GM21737 (cell line): Measurements from ENCODE around the gene ZSWIM7.
A peak's percentile ranks its signal among the peaks of the same experiment; 100 is the strongest.
"Not testable (repeated sequence)": the region's sequence is repeated elsewhere in the genome, so short reads cannot be mapped to it uniquely, and the experiment has no call there.

Experiments
- ATAC-seq: cut with Tn5 transposase; IDR thresholded peaks from one replicate; pipeline ENCODE4 v1.9.1; 2021; ENCODE audit warnings: mild to moderate bottlenecking, moderate library complexity; ENCODE audit not compliant: unreplicated experiment

ZSWIM7 gene

DNA sequence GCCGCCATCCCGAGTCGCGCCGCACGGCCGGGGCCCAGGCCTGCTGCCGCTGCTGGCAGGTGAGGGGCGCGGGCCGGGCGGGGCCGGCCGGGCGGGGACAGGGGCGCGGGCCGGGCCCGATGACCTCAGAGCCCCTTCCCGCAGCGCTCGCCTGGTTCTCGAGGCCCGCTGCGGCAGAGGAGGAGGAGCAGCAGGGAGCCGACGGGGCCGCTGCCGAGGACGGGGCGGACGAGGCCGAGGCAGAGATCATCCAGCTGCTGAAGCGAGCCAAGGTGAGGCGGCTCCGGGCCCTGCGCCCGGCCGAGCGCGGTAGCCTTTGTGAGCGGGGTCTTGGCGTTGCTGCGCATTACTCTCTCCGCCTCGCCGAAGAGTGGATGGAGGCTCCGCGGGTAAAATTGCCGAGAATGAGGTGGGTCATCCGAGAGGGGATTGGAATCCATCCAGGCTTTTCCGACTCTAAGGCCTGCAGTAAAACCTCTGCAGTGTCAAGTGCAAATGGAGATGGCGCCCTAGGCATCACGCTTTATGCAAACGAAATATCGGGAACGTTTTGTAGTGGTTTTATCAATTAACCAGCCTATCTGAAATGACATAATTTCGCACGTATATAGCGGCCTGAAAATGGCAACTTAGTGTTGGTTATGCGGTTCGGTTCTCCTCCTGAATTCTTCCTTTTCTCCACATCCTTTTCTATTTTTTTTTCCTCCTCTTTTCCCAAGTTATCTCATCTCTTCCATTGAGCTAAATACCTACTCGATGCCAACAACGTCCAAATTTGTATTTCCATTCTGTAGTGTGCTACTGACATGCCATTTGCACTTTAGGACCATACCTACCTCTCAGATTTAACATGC, 697 bp upstream of the ZSWIM7 start:
- ATAC-seq = peak; percentile 39

DNA sequence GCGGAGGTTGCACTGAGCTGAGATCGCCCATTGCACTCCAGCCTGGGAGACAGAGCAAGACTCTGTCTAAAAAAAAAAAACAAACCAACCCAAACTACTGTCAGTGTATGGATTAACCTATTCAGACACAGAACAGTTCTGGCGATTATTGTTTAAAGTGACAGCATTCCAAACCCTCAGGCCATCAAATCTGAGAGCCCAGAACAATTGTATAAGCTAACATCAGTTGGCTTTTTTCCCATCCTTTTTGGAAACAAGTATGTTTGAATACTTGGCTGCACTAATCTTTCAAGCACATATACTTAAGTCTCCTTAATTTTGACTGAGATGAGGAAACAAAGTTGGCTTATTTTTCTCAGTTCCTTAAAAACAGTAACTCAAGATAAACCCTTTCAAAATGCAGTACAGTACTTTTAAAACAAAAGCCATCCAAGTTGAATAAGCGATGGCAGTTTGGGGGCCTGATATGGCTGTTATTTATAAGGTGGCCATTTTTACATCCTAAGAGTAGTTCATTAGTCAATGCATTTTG, 1.4 kb downstream of the ZSWIM7 start:
- no peak for ATAC-seq

DNA sequence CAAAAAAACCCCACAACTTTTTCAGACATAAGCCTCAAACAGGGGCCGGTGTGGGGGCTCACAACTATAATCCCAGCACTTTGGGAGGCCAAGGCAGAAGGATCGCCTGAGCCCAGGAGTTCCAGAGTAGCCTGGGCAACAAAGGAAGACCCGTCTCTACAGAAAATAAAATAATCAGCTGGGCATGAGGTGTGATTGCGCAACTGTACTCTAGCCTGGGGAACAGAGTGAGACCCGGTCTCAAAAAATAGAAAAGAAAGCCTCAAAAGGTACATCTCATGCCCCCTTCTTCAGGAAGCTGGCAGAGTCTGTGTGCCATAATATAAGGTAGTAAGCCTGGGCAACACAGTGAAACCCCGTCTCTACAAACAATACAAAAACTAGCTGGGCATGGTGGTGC, 3.2 kb downstream of the ZSWIM7 start:
- no peak for ATAC-seq

DNA sequence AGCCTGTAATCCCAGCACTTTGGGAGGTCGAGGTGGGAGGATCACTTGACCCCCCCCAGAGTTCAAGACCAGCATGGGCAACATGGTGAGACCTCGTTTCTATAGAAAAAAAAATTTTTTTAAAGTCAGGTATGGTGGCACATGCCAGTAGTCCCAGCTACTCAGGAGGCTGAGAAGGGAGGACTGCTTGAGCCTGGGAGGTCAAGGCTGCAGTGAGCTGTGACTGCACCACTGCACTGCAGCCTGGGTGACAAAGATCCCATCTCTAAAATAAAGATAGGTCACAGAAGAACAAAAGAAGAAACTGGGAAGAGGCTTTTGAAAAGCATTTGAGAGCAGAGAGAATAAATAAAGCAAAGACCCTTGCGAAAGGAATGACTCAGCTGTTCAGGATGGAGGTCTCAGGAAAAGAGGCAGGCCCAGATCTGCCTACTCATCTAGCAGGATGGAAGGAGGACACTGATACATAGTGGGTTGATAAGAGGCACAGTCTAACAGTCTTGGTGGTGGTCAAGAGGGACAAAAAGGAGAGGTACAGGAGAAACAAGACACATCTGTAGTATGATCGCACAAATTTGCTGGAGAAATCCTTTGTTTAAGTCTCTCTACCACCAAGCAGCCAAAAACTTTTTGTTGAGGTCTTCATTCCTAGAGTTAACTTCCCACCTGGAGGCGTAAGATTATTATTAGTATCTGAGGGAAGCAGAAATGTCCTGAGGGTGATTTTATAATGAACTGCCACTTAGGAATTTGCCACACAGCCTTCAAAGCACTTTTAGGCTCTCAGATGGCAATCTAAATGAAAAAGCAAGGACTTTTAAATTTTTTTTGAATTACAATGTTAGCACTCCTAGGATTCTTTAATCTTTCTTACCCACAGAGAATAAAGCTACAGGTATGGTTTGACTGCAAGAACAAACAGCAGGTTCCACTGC, 17.6 kb downstream of the ZSWIM7 start:
- no peak for ATAC-seq

DNA sequence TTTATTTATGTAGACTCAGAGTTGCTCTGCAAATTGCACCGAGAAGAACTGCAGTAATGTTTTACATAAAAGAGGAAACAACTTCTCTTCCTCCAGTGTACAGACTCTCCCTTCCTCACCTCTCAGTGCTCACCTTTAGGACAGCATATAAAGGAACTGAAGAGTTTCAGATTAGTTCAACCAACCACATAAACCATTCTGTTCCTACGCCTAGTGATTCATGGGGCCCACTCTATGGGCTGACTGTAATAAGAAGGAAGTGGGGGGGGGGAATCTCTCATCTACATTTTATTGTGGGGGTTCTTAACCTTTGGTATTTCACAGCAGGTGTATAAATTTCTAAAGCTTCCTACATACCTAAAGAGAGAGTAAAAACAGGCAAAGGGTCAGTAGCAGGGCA, 18.3 kb downstream of the ZSWIM7 start:
- no peak for ATAC-seq

DNA sequence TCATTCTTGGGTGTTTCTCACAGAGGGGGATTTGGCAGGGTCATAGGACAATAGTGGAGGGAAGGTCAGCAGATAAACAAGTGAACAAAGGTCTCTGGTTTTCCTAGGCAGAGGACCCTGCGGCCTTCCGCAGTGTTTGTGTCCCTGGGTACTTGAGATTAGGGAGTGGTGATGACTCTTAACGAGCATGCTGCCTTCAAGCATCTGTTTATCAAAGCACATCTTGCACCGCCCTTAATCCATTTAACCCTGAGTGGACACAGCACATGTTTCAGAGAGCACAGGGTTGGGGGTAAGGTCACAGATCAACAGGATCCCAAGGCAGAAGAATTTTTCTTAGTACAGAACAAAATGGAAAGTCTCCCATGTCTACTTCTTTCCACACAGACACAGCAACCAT, 20.5 kb downstream of the ZSWIM7 start:
- ATAC-seq = not testable (repeated sequence)

DNA sequence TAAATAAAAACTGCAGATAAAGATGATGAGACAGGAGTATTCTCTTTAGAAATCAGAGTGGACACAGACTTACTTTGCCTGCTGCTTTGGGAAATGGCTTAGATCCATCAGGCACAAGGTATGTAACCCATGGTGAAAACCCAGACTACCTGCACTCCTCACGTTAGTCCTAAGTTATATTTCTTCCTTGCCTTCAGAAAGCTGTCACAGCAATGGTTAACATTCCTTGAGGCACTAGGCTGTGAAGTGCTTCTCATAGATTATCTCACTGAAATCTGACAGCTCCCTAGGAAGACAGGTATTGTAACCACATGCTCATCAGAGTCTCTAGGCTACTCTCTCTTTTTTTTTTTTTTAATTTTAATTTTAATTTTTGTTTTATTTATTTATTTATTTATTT, 20.9 kb downstream of the ZSWIM7 start:
- no peak for ATAC-seq

DNA sequence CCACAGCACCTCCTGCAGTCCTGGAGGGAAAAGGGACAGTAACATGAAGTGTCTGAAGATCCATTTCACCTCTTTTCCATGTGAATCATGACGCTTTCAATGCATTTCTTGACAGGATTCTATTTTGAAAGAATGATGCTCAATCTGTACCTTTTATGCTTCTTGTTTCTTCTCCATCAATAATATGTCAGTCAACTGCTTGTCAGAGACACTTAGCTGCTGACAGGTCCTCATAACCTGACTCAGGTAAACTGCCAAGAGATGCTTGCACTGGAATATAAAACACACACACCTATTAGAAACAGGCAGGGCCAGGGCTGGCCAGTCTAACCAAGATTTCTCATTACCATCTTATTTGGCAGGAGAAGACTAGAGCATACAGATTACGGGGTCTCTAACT, 21.6 kb downstream of the ZSWIM7 start:
- no peak for ATAC-seq

DNA sequence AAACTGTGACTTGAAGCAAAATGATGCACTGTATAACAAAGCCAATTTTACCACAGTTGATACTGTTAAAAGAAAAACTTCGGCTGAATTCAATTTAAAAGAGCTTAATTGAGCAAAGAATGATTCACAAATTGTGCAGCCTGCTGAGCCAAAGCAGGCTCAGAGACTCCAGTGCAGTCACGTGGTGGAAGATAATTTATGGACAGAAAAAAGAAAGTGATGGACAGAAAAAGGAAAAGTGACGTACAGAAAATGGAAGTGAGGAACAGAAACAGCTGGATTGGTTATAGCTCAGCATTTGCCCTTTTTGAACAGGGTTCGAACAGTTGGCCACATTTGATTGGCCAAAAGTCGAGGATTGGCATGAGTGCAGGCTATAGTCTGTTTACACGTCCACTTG, 25.7 kb downstream of the ZSWIM7 start:
- no peak for ATAC-seq

DNA sequence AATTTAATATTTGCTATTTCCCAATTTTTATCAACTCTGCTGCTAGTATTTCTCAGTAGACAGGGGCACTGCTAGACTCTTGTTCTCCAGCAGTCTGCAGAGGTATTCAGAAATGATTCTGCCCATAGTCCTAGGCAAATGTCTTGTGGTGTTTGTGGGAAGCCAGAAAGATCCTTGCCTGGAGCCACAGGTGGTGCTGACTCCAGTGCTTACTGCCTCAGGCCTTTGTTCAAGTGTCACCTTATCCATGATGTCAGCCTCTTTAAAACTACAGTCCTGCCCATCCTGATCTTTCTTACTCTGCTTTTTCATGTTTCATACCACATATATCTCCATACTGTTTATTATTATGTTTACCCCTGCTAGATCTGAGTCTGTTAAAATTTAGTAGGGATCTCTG, 26.5 kb downstream of the ZSWIM7 start:
- ATAC-seq = no peak

DNA sequence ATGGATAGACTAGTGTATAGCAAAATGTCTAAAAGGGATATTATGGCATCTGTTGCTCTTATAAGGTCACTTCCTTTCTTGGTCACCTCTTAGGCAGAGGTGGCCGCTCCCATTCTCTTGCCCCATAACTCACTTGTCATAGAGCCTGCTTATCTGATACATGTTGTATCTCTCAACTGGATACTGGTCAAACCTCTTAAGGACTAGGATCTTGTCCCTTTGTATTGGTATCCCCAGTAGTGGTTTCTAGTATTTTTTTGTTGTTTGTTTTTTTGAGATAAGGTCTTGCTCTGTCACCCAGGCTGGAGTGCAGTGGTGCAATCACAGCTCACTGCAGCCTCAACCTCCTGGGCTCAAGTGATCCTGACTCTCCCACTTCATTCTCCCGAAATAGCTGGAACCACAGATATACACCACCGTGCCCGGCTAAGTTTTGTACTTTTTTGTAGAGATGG, 27.0 kb downstream of the ZSWIM7 start:
- no peak for ATAC-seq

DNA sequence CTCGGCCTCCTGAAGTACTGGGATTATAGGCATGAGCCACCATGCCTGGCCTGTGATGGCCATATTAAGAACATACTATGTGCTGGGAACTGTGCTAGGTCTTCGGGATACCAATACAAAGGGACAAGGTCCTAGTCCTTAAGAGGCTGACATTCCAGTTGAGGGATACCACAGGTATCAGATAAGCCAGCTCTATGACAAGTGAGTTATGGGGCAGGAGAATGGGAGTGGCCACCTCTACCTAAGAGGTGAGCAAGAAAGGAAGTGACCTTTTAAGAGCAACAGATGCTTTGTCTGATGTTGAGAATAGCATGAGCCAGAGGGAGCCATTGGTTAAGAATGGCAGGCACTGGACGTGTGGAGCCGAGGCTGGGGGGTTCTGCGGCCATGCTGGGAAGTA, 27.6 kb downstream of the ZSWIM7 start:
- no peak for ATAC-seq

DNA sequence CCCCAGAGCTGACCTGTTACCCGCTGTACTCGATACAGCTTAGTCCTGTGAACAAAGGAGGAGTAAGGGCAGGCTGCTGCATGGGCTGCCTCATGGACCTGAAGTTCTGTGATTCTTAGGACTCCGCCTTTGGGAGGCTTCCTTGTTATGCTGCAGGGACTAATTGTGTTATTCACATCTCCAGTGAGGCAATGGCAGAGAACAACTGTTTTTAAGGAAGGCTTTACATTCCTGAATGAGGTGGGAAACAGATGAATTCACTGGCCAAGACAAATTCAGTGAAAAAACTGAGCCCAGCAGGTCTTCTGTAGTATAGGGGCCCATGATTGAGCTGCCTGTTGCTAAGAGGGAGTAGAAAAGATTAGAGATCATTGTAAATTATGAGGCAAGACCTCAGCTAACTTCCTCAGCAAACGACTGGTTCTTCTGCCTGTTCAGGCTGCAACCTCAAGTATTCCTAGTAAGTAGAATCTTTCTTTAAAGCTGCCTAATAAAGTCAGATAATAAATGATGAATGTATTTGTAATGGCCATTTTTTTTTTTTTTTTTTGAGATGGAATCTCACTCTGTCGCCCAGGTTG, 28.3 kb downstream of the ZSWIM7 start:
- ATAC-seq = no peak

DNA sequence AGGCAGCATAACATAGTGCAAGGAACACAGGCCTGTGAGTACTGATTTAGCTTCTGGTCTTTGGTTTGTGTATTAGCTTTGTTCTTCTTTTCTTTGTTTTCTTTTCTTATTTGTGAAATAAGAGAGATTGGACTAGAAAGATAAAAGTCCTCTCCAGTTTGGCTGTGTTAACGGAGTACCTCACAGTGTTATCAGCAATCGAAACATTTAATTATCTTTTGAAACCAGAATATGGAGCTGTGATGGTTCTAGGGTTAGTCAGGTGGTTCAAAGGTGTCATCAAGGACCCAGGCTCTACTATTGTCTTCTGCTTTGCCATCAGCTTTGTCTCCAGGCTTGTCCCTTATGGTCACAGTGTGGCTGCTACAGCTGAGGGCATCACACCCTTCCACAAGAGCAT, 29.0 kb downstream of the ZSWIM7 start:
- no peak for ATAC-seq

DNA sequence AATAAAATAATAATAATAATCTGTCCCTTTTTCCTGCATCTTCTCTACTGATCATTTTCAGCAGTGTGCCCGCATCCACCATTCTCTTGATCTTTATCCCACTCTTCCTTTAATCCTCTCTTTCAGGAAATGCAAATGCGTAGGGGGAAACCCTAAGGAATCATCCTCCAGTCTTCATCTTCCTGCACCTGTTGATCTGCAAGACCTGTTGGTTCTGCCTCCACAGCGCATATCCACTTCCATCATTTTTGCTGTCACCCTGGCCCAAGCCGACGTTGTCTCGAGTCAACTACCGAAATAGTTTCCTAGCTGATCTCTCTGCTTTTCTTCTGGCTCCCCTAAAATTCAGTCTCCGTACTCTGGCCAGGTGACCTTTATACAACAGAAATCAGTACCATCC, 30.0 kb downstream of the ZSWIM7 start:
- ATAC-seq = no peak

DNA sequence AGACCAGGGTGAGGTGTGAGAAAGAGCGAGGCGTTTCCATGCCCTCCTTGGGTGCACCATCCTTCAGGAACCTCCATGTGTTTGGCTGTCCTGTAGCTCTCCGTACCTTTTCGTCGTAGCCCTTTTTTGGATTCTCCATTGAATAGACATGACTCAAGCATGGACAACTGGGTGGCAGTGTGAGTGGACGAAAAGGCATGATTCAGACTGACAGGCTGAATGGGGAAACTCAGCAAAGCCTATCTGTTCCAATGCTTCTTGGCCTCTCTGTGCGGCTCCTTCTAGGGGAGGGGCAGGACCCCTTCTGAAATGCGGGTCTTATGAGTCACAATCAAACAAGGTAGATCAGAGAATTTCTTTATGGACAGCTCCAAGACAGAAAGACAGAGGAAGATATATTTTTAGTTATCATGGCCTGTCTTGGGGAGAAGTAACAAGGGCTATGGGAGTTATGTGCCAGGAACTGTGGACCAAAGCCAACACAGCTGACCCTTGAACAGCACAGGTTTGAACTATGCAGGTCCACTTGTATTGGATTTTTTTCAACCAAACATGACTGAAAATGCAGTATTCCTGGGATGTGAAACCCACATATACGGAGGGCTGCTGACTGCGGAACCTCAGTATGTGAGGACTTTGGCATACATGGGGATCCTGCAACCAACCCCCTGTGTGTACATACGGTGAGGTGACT, 31.7 kb downstream of the ZSWIM7 start:
- ATAC-seq = no peak

DNA sequence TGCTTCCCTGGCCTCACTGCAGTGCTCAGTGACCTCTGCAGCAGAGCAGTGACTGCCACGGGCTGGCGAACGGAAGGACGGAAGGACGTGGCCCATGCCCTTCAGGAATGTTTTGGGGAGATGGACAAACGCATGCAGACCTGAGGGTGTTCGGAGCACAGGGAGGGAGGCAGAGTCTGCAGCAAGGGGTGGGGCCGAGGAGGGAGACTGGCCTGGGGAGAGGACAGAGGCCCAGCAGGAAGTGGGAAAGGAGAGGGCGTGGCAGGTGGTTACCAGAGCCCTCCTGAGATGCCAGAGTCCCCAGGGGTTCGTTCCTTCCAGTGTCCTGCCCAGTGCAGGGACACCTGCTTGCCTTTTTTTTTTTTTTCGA, 32.6 kb downstream of the ZSWIM7 start:
- no peak for ATAC-seq

DNA sequence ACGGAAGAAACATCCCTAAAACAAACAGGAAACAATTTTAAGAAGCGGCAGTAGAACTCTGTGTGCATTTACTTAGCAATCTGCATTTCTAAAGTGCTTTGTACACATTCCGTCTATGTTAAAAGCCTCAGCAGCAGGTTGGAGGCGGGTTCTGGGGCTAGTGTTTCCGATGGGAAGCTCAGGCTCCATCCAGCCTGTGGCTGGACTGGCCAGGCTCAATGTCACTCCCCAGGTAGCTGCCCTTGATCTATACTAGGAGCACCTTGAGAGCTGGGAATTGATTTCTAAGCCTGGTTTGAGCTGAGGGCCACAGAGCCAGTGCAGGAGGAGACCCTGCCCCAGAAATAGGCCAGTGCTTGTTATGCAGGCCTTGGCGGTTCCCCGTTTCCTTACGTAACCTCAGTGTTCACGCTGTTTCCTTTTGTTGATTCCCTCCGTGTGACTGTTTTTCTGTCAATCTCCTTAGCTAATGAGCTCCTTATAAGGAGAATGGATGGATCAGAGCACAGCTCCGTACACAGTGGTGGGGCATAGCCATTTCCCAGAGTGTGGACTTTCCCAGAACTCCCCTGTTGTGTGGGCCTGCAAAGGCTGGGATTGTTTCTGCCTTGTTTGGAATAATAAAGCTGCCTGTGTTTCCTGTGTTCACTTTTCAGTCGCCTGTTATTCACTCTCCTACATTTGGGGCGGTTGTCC, 33.2 kb downstream of the ZSWIM7 start:
- no peak for ATAC-seq

DNA sequence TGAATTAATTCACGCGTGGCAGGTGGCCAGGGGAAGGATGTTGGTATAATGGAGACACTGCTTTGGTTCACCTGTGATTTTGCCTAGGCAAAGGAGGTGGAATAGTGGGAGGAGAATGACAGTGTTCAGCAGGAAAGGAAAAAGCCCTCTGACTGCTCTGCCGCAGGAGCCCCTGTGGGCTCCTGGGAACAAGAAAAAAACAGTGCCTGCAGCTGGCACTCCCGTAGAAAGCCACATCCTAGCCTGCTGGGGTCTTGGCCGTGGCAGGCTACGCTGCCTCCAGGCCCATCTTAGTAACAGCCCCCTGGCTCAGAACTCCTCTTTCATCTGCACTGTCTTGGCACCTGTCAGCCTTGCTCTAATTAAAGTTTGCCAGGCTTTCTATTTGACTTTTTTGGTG, 34.0 kb downstream of the ZSWIM7 start:
- ATAC-seq = no peak

DNA sequence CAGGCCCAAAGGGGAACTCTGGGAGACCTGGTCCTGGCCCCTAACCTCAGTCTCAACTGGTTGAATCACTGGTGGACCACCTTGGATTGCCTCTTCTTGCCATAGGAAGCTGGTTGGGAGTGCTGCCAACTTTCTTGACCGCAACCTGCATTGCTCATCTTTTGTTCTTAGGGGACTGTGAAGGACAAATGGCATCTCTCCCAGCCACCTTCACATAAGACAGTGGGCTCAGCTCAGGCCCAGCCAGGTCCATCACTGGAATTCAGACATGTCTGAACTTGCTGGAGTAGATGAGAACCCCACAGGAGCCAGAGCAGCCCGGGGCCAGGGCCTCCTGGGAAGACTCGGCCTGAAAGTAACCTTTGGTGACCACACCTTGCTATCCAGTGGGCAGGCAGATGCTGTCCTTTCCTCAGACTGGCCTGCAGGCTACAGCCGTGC, 35.8 kb downstream of the ZSWIM7 start:
- ATAC-seq = no peak
